Transverse colon (tissue), 4 donors: ENCODE data around the gene DPY19L3.

Experiments used
- CTCF ChIP-seq, 5 experiments: fragments of 200-600 bp in 3 of 5; fragments of 450-650 bp in 2 of 5; sonication (generic) in 3 of 5; IDR thresholded peaks; 1 replicate in 2 of 5; 2 replicates in 3 of 5; pipeline ENCODE4 v1.5.1; 2016 to 2017; ENCODE audit warnings: antibody characterized with exemption in 5 of 5, inconsistent platforms in 3 of 5, mild to moderate bottlenecking in 2 of 5, moderate library complexity in 1 of 5
- POLR2AphosphoS5 ChIP-seq, 3 donors: sonication (generic); formaldehyde crosslinking; IDR thresholded peaks; one replicate each; pipeline ENCODE4 v1.6.1; 2016; ENCODE audit warnings: antibody characterized with exemption in 3 of 3

- TF ChIP-seq CTCF (IDR thresholded peaks at IDR 0.05) (no peak), POLR2AphosphoS5 (IDR thresholded peaks at IDR 0.05) (no peak)
Observed at GRCh38 chr19:32392901-32393300, 12.7 kb upstream of the DPY19L3 start.
